Tibial artery (tissue), 4 donors: ENCODE results near the gene ARMC7.
A peak's percentile ranks its signal among the peaks of the same experiment; 100 is the strongest.
"Not testable (repeated sequence)": the region's sequence is repeated elsewhere in the genome, so short reads cannot be mapped to it uniquely, and the experiment has no call there.

Experiments used
- DNase-seq, 2 donors: peaks; one replicate each; pipeline ENCODE4 v3.0.0-alpha.2; 2019
- H3K27ac ChIP-seq, 2 donors: fragments of 200-600 bp; sonication (generic) in 1 of 2; 1 replicate in 1 of 2; 2 replicates in 1 of 2; pipeline ENCODE4 v1.5.1; 2018 to 2019; ENCODE audit warnings: mild to moderate bottlenecking in 1 of 2
- H3K27me3 ChIP-seq, 2 donors: fragments of 200-600 bp; sonication (generic) in 1 of 2; one replicate each; pipeline versions ENCODE4 v1.5.1 to v1.6.0; 2016 to 2019
- H3K36me3 ChIP-seq, 3 donors: fragments of 200-600 bp; sonication (generic) in 2 of 3; one replicate each; pipeline ENCODE4 v1.5.1; 2016 to 2019; ENCODE audit warnings: mild to moderate bottlenecking in 2 of 3
- H3K4me1 ChIP-seq, 4 donors: fragments of 200-600 bp; sonication (generic) in 2 of 4; 1 replicate in 3 of 4; 2 replicates in 1 of 4; pipeline ENCODE4 v1.5.1; 2016 to 2019
- H3K4me3 ChIP-seq, 2 donors: fragments of 200-600 bp; sonication (generic) in 1 of 2; 1 replicate in 1 of 2; 2 replicates in 1 of 2; pipeline ENCODE4 v1.5.1; 2018 to 2019; ENCODE audit warnings: mild to moderate bottlenecking in 2 of 2
- H3K9me3 ChIP-seq, 3 donors: fragments of 200-600 bp; sonication (generic) in 1 of 3; one replicate each; pipeline ENCODE4 v1.5.1; 2016 to 2019
- CTCF ChIP-seq, 2 experiments: fragments of 200-600 bp in 1 of 2; fragments of 450-650 bp in 1 of 2; IDR thresholded peaks; one replicate each; pipeline ENCODE4 v1.5.1; 2017 to 2019; ENCODE audit warnings: antibody characterized with exemption in 2 of 2, mild to moderate bottlenecking in 1 of 2, moderate library complexity in 1 of 2
- intact Hi-C: fragments of 100-400 bp; cut with DNase I; formaldehyde crosslinking; loops from one replicate; pipeline ENCODE4 v1.15.0; 2023; ENCODE audit warnings: low total_unique reads

The ARMC7 gene

GRCh38 chr17:75135452-75135851, 25.7 kb downstream of the ARMC7 start:
- H3K27me3 ChIP-seq: no peaks in the 10 kb centered on the region
- peaks cover 0 to 12% (median 3%) of the 10 kb centered on the region in 4 donors for H3K4me1 ChIP-seq
- no peaks in the 10 kb centered on the region for H3K9me3 ChIP-seq
- no peaks in the 10 kb centered on the region for H3K36me3 ChIP-seq
- no peak overlapping the region for H3K4me3 ChIP-seq
- TF ChIP-seq CTCF (IDR thresholded peaks at IDR 0.05): no peak
- intact Hi-C loops: no loop called here
- no peak for DNase-seq
- H3K27ac ChIP-seq: no peak overlapping the region

- Histone ChIP-seq H3K4me1 (peaks cover 0 to 7% (median 3%) of the 10 kb centered on the region in 4 donors), H3K4me3 (no peak overlapping the region), H3K9me3 (no peaks in the 10 kb centered on the region), H3K36me3 (no peaks in the 10 kb centered on the region), H3K27ac (no peak overlapping the region), H3K27me3 (no peaks in the 10 kb centered on the region)
- no peak for DNase-seq
- intact Hi-C loops: no loop called here
- no peak for TF ChIP-seq CTCF (IDR thresholded peaks at IDR 0.05)
Measured at GRCh38 chr17:75135946-75136345, 26.2 kb downstream of the ARMC7 start.

- H3K9me3 ChIP-seq, H3K27me3 ChIP-seq, H3K4me3 ChIP-seq, intact Hi-C loops, H3K27ac ChIP-seq, DNase-seq, H3K4me1 ChIP-seq: not testable (repeated sequence)
- peaks cover 0 to 11% (median 0%) of the 10 kb centered on the region in 3 donors for H3K36me3 ChIP-seq
Measured at GRCh38 chr17:75137762-75138161, 28.0 kb downstream of the ARMC7 start.

- intact Hi-C loops: no loop called here
- H3K4me1 ChIP-seq: no peaks in the 10 kb centered on the region
- no peak for DNase-seq
- peaks cover 0 to 11% (median 0%) of the 10 kb centered on the region in 3 donors for H3K36me3 ChIP-seq
- no peaks in the 10 kb centered on the region for H3K9me3 ChIP-seq
- H3K4me3 ChIP-seq: no peak overlapping the region
- TF ChIP-seq CTCF (IDR thresholded peaks at IDR 0.05): no peak
- no peak overlapping the region for H3K27ac ChIP-seq
- no peaks in the 10 kb centered on the region for H3K27me3 ChIP-seq
Measured at GRCh38 chr17:75138519-75138918, 28.8 kb downstream of the ARMC7 start.

- intact Hi-C loops: no loop called here
- no peak for TF ChIP-seq CTCF (IDR thresholded peaks at IDR 0.05)
- H3K27ac ChIP-seq: no peak overlapping the region
- peaks cover 0 to 37% (median 5%) of the 10 kb centered on the region in 3 donors for H3K36me3 ChIP-seq
- no peaks in the 10 kb centered on the region for H3K4me1 ChIP-seq
- DNase-seq: no peak
- no peak overlapping the region for H3K4me3 ChIP-seq
- H3K9me3 ChIP-seq: no peaks in the 10 kb centered on the region
- H3K27me3 ChIP-seq: no peaks in the 10 kb centered on the region
Measured at GRCh38 chr17:75142236-75142971, 32.6 kb downstream of the ARMC7 start.

GRCh38 chr17:75144816-75145512, 35.2 kb downstream of the ARMC7 start:
- H3K27me3 ChIP-seq: no peaks in the 10 kb centered on the region
- H3K9me3 ChIP-seq: no peaks in the 10 kb centered on the region
- intact Hi-C loops: no loop called here
- H3K4me3 ChIP-seq: no peak overlapping the region
- no peaks in the 10 kb centered on the region for H3K4me1 ChIP-seq
- DNase-seq: peak in 1 of 2 donors; percentile 16
- no peak for TF ChIP-seq CTCF (IDR thresholded peaks at IDR 0.05)
- no peak overlapping the region for H3K27ac ChIP-seq
- H3K36me3 ChIP-seq: peaks cover 0 to 42% (median 11%) of the 10 kb centered on the region in 3 donors
